NCI-H2107 (cell line): ENCODE measurements around the gene BEAN1.
"Not testable (repeated sequence)": the region's sequence is repeated elsewhere in the genome, so short reads cannot be mapped to it uniquely, and the experiment has no call there.

Experiments used
- DNase-seq: peaks from one replicate; lab custom pipeline; 2025; lab: John Stamatoyannopoulos, UW

Gene BEAN1

DNA sequence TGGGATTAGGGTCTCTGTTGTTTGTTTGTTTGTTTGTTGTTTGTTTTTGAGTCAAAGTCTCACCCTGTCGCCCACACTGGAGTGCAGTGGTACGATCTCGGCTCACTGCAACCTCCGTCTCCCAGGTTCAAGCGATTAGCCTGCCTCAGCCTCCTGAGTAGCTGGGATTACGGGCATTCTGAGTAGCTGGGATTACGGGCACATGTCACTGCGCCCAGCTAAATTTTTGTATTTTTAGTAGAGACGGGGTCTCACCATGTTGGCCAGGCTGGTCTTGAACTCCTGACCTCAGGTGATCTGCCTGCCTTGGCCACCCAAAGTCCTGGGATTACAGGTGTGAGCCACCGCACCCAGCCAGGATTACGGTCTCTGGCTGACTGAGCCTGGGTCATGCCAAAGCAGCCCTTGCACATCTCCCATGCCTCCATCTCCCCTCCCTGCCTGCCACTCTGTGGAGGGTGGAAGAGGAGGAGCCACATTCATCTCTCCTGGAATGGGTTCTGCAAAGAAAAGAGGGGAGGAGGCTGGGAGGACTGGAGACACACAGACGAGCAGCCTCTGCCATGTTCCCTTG, 59.2 kb downstream of the BEAN1 start:
- DNase-seq, result no peak

GRCh38 chr16:66486773-66487579, 59.9 kb downstream of the BEAN1 start:
- no peak for DNase-seq

DNA sequence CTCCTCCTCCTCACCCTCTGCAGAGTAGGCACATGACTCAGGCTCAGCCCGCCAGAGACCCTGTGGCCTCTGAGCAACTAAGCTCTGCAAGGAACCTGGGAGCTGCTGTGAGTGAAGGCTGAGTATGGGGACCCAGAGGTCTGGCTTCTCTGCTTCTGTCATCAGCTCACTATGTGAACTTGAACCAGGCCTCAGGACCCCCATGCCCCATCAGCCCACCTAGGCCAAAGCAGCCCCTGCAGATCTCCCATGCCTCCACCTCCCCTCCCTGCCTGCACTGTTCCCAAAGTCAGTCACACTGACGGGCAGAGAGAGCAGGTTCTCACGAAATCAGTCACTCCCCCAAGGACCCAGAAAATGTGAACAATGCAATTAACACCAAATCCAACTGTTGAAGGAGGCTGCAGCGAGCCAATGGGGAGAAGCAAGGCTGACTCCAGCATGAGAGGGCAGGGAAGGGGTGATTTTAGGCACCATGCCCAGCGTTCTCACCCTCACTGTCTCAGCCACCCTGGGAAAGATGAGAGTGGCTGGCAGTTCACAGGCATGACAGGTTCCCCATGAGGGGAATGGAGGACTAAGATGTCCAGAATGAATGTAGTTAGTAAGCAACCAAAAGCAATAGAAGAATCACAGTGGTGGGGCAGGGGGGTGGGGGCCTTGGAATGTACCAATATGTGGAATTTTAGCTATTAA, 60.6 kb downstream of the BEAN1 start:
- no peak for DNase-seq

GRCh38 chr16:66488505-66488904, 61.4 kb downstream of the BEAN1 start:
- DNase-seq, result no peak

DNA sequence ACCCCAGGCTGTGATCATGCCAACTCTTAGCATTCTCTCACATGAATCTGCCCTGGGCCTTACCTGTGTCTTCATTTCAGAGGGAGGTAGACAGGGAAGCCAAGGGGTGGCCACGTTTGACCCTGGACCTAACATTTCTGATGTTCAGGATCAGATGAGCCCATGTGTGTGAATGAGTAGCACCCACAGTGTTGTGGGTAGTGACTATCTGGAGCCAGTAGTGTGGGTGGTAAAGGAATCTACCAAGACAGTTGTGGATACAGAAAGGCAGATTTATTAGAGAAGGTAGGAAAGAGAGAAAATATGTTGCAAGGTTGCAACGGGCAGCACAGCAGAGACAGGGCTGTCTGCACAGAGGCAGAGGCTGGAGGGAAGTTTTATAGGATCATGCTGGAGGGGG, 62.3 kb downstream of the BEAN1 start:
- no peak for DNase-seq

- no peak for DNase-seq
Observed at GRCh38 chr16:66489818-66490217, 62.7 kb downstream of the BEAN1 start.

- no peak for DNase-seq
Observed at GRCh38 chr16:66490774-66491715, 64.0 kb downstream of the BEAN1 start.

DNA sequence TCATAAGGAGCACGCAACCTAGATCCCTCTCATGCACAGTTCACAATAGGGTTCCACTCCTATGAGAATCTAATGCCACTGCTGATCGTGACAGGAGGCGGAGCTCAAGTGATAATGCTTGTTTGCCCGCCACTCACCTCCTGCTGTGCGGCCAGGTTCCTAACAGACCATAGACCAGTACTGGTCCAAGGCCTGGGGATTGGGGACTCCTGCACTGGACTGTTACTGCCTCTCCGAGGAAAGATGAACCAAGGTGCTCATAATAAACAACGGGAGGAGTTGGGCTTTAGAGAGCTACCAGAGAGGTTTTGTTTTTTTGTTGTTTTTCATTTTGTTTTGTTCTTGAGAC, 64.6 kb downstream of the BEAN1 start:
- no peak for DNase-seq

DNA sequence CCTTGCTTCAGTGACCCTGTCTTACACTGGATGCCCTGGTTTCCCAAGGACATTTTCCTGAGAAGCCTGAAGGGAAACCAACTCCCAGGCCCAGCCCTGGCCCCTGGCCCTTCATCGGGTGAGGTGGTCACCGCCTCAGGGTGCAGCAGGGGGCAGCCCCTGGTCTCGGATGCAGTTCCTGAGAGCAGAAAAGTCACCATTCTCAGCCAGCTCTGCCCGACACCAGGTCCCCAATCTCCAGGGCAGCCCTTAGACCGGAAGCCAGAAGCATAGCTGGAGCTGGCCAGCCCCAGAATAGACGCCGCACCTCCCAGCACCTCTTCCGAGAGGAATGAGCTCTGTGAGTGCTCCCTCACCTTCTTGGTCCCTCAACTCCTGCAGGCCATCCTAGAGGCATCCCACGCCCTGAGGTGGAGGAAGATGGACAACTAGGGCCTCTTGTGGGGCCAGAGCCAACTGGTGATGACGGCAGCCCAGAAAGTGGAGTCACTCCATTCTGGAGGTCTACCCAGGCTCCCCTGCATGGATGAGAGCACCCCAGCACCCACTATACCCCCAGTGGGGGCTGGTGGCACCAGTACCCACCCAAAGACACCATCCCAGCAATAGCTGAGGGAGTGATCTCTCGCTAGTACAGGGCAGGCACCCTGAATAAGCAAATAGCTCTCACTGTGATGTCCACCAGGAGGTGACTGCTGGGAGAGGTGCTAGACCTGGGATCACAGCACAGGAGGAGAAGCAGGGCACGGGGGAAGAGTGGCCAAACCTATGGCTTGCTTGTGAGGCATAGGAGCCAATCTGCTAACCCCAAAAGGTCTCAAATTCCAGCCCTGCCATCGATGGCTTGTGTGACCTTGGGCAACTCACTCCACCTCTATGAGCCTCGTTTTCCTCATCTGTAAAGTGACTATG, 66.7 kb downstream of the BEAN1 start:
- DNase-seq, result no peak

GRCh38 chr16:66494916-66495315, 67.8 kb downstream of the BEAN1 start:
- DNase-seq, result no peak

- no peak for DNase-seq
Observed at GRCh38 chr16:66495440-66495839, 68.3 kb downstream of the BEAN1 start.

DNA sequence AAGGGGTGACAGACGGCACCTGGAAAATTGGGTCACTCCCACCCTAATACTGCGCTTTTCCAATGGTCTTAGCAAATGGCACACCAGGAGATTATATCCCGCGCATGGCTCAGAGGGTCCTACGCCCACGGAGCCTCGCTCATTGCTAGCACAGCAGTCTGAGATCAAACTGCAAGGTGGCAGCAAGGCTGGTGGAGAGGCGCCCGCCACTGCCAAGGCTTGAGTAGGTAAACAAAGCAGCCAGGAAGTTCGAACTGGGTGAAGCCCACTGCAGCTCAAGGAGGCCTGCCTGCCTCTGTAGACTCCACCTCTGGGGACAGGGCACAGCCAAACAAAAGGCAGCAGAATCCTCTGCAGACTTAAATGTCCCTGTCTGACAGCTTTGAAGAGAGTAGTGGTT, 69.1 kb downstream of the BEAN1 start:
- DNase-seq, result not testable (repeated sequence)

DNA sequence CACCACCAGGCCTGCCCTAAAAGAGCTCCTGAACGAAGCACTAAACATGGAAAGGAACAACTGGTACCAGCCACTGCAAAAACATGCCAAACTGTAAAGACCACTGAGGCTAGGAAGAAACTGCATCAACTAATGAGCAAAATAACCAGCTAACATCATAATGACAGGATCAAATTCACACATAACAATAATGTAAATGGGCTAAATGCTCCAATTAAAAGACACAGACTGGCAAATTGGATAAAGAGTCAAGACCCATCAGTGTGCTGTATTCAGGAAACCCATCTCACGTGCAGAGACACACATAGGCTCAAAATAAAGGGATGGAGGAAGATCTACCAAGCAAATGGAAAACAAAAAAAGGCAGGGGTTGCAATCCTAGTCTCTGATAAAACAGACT, 70.8 kb downstream of the BEAN1 start:
- DNase-seq, result not testable (repeated sequence)

- DNase-seq, result not testable (repeated sequence)
Observed at GRCh38 chr16:66501563-66501962, 74.5 kb downstream of the BEAN1 start.

DNA sequence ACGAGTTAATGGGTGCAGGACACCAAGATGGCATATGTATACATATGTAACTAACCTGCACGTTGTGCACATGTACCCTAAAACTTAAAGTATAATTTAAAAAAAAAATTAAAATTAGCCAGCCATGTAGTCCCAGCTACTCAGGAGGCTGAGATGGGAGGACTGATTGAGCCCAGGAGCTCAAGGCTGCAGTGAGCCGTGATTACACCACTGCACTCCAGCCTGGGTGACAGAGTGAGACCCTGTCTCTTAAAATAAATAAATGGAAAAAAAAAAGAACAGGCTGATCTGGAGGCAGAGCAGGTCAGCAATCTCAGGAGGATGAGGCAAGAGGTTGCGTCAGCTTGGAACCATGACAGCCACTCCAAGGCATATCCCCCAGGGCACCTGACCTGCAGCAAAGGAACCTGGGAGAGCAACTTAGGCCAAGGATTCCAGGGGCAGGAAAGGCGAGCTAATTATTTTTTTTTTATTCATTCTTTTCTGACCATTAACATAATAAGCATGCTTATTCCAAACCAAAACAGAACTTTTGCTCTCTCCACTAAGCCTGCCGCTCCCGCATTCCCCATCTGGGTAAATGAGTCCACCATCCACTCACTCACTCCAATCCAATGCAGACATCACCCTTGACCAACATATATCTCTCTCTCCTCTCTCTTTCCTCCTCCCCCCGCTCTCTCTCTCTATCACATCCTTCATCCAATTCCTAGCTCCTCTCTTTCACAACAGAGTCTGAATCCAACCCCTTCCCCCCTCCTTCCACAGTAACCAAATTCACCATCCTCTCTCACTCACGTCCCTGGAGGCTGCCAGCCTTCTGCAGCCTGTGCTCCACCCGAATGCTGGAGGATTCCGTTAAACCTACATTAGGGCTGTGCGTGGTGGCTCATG, 75.2 kb downstream of the BEAN1 start:
- no peak for DNase-seq

GRCh38 chr16:66503030-66503429, 75.9 kb downstream of the BEAN1 start:
- no peak for DNase-seq

GRCh38 chr16:66503612-66504011, 76.5 kb downstream of the BEAN1 start:
- no peak for DNase-seq

DNA sequence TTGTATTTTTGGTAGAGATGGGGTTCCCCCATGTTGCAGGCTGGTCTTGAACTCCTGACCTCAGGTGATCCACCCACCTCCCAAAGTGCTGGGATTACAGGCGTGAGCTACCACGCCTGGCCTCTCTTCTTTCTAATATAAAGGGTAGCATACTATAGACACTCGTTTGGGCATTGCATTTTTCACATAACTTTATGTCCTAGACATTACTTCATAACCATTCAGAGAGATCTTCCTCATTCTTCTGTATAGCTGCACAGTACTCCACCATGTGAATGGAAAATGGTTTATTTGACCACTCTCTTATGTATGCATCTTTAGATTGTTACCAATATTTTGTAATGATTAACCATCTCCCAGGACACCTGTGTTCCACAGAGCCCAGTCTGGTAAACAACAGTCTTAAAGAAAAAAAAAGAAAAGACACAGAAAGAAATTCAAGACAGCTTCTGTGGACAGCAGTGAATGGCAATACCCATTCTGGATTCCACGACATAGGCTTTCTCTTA, 80.7 kb downstream of the BEAN1 start:
- DNase-seq, result no peak

GRCh38 chr16:66508248-66508913, 81.3 kb downstream of the BEAN1 start:
- DNase-seq, result no peak
